Breast epithelium (tissue), 3 donors: ENCODE measurements around the gene PNPO.

Experiments used
- POLR2A ChIP-seq: fragments of 450-650 bp; IDR thresholded peaks from one replicate; pipeline ENCODE4 v1.6.1; 2016; ENCODE audit warnings: antibody characterized with exemption, mild to moderate bottlenecking, moderate library complexity
- TF ChIP-seq, protein P1 (sequence below), 3 donors: fragments of 450-650 bp; IDR thresholded peaks; one replicate each; pipeline ENCODE4 v1.5.1; 2016 to 2017; ENCODE audit warnings: antibody characterized with exemption in 3 of 3, mild to moderate bottlenecking in 3 of 3, moderate library complexity in 3 of 3

DNA sequence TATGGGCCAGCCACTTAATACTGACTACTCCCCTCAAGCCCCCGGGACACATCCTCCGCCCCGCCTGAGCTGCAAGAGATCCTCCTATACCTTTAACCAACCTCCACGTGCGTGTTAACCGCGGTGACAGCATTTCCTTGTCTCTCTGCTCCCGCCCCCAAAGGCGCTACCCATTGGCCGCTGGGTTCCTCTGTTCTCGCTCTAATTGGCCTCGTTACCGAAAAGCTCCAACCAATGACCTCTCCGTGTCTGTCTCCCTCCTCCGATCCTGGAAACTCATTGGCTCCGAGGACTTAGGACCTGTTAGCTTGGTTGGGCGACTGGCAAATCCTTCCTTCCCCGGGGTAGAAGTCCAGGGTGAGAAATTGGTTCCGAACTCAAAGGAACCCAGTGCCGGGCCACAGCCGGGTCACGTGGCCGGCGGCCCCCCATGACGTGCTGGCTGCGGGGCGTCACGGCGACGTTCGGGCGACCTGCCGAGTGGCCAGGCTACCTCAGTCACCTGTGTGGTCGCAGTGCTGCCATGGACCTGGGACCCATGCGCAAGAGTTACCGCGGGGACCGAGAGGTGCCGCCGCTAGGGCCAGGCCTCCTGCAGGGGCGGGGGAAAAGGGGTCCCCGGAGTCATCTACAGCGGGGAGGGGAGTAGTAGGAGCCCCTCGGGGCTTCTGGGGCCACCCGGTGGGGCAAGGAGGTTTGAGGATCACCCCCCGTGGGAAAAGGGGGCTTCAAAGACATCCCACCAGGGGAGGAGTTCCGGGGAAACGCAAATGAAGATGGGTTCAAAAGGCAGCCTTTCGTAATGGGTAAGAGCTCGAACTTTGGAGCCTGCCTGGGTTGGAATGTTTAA, at the start of gene PNPO:
- TF ChIP-seq, protein P1, sequence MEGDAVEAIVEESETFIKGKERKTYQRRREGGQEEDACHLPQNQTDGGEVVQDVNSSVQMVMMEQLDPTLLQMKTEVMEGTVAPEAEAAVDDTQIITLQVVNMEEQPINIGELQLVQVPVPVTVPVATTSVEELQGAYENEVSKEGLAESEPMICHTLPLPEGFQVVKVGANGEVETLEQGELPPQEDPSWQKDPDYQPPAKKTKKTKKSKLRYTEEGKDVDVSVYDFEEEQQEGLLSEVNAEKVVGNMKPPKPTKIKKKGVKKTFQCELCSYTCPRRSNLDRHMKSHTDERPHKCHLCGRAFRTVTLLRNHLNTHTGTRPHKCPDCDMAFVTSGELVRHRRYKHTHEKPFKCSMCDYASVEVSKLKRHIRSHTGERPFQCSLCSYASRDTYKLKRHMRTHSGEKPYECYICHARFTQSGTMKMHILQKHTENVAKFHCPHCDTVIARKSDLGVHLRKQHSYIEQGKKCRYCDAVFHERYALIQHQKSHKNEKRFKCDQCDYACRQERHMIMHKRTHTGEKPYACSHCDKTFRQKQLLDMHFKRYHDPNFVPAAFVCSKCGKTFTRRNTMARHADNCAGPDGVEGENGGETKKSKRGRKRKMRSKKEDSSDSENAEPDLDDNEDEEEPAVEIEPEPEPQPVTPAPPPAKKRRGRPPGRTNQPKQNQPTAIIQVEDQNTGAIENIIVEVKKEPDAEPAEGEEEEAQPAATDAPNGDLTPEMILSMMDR (IDR thresholded peaks at IDR 0.05) = peak in 2 of 3 donors; percentile 22 to 27
- TF ChIP-seq POLR2A = no peak
